CD4-positive, alpha-beta T cell treated with Interleukin-17A for 4 hours (primary cell): ENCODE data around the gene SEMA5B.

Source experiments
- DNase-seq: peaks from one replicate; pipeline ENCODE4 v3.0.0-alpha.2; 2020; ENCODE audit warnings: mixed read lengths

The SEMA5B gene

DNA sequence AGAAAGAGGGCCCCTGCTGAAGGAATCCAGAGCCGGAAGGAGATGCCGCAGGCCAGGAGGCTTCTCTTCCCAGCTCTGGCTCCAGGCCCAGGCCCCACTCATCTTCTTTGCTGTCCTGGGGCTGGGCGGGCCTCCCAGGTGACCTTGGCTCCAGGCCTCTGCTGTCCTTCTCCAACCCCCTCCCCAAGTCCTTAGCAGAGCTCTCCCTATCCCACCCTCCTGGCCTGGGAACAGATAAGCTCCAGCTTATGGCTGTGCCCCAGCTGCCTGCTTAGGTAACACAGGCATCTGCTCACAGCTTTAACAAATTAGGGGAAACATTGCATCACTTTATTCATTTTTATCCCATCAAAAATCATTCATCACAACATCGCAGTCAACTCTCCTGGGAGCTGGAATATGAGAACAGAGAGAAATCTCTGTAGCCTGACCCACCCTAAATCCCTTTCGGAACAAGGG lies 86.9 kb downstream of the SEMA5B start:
- DNase-seq = no peak

DNA sequence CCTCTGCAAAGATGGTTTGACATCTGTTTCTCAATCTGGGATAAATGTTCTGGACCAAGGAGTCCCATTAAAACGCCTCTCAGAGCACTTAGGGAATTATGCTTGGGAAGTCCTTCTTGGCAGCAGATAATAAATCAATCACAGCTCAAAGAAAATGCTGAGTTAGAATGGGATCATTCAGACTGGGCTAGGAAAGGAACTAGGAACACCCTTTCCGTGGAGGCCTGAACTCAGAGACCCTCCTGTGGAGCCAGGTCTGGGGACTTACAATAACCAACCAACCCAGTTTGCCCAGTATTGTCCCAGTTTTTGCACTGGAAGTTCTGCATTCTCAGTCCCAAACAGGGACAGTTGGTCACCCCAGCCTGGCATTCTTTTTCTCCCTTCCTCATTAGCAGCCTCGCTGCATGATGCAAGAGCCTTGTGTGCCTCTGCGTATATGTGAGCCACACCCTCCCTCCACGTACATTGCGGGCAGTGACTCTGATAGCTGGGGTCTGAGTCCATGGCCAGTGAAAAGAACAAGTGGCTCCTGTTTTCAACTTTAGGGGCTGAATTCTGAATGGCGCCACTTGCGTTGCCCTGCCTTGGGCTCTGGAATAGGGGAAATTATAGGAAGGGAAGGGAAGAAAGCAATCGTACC lies 88.7 kb downstream of the SEMA5B start:
- DNase-seq = no peak

DNA sequence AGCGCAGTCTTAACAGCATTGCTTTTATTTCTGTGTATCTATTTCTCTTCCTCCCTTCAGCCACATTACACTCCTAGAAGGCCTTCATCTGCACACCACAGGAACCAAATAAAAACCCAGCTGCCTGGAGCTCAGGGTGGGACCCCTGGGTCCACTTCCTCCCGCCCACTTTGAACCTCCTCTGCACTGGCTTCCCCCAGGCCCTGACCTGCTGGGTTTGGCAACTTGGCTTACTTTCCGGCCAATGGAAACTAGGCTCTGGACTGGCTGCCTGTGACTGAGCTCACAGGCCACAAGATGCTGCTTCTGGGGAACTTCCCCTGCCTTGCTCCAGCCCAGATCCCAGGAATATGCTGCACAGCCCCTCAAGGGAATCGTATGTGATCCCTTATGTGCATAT lies 89.8 kb downstream of the SEMA5B start:
- no peak for DNase-seq

DNA sequence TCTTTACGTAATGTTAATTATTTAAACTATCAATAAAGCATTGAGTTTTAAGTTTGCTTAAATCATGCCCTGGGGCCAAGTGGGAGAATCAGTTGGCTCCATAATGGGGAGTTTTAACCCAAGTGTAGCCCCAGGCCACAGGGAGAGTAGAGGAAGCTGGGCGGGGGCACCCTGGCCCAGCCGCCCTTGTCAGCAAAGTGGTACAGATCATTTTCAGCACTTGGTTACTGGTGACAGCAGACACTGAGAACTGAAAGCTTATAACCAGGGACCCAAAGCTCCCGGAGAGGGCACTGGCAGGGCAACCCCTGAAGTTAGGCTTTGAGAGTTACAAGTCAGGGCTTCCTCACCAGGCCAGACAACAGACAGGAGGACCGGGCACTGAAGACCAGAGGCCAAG lies 90.6 kb downstream of the SEMA5B start:
- no peak for DNase-seq

DNA sequence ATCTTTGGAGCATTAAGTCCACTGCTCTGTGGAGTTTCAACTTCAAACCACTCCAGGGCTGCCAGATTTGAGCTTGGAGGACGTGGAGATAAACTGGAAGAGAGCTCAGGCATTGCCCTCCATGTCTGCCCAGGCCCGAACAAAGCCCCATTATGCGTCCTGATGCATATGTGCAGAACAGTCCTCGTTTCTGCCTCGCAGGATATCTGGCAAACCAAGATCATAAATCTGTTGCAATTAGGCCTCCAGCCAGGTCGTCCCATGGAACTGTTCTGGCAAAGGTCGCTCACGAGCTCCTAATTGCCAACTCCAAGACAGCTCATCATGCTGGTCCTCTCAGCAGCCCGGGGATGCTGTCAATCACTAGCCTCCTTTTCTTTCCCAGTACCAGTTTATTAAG lies 91.2 kb downstream of the SEMA5B start:
- DNase-seq = no peak

DNA sequence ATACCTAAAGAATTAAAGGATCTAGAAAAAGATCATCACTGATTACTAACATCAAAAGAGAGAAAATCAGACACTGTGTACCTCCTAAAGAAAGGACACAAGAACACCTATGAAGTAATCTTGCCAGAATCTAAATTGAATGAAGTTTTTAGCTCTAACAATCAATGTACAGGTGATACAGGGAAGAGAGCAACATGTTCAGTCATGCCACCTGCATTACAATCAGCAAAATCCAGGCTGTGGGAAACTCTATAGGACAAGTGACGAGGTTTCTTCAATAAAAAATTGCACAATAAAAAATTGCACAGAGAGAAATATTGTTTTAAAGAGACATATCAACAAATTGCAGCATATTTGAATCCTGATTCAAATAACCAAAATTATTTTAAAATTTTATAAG lies 93.3 kb downstream of the SEMA5B start:
- DNase-seq = no peak

DNA sequence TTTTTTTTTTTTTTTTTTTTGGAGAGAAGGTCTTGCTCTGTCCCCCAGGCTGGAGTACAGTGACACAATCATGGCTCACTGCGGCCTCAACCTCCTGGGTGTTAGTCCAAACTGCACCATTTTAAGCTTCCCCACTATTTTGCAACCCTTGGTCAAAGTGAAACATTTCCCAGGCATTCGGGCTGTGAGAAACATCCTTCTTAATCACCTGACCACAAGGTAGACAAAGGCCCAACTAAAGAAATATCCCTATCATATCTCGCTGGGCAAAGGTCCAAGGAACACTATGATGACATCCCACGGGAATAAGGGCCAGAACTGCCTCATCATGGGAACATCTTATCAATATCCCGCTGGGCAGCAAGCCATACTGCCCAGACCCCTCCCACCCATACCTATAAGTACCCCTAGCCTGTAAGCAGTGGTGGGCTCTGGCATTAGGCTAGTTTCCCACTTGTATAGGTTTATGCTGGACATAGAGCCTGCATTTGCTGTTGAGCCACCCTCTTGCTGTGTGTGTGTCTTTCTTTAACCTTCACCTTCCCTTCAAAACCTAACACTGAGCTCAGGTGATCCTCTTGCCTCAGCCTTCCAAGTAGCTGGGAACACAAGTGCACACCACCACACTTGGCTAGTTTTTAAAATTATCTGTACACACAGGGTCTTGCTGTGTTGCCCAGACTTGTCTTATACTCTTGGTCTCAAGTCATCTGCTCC lies 95.2 kb downstream of the SEMA5B start:
- no peak for DNase-seq

DNA sequence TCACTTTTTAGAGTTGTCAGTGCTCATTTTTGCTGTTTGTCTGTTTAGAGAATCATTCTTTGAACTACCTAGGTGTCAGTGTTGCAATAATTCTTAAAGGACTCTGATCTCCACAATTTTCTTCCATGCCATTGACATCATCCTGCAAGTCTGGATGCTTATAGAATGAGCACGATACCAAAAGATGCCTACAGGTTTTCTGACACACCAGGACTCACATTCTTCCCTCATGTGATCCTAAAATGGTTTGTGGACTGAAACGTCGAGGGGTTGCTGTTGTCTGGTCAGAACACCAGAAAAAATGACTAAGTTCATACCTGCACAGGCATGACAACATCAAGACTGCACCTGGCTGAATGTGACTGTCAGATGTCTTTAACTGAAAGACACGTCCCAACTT lies 95.9 kb downstream of the SEMA5B start:
- DNase-seq = no peak

DNA sequence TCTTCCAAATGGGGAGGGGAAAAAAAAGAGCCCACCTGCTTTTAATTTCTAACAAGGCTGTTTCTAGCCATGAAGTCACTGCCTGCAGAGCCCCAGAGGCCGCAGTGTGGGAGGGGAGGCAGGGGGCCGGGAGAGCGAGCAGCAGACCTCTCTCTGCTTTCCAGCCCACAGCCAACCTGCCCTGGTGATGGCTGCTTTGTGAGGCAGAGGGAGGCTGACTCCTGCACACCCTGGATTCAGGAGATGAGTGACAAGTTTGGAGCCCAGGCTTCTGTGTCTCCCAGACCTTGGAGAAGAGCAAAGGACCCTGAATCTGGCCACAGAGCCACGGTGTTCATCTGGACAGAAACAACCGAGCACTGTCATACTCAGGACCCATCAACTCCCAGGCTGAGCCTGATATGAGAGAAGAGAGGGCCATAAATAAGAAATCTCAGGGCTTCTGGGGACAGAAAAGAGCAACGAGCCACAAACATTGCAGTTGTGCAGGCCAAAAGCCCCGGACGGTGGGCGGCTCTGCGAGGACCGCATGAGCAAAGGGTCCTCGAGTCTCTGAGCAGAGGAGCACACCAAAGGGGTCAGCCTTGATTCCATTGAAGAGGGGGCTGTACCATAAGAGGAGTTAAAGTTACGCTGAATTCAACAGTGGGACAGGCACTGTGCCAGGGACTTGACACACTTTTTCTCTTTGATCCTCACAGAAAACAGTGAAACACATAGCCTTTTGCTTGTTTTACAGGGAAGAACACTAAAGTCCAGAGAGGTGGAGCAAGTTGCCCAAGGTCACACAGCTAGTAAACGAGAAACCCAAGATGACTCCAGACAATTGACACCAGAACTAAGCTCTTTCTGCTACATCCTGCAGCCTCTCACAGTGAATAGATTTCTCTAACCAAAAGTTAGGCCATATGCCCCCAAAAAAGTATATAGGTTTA lies 97.2 kb downstream of the SEMA5B start:
- DNase-seq = no peak

DNA sequence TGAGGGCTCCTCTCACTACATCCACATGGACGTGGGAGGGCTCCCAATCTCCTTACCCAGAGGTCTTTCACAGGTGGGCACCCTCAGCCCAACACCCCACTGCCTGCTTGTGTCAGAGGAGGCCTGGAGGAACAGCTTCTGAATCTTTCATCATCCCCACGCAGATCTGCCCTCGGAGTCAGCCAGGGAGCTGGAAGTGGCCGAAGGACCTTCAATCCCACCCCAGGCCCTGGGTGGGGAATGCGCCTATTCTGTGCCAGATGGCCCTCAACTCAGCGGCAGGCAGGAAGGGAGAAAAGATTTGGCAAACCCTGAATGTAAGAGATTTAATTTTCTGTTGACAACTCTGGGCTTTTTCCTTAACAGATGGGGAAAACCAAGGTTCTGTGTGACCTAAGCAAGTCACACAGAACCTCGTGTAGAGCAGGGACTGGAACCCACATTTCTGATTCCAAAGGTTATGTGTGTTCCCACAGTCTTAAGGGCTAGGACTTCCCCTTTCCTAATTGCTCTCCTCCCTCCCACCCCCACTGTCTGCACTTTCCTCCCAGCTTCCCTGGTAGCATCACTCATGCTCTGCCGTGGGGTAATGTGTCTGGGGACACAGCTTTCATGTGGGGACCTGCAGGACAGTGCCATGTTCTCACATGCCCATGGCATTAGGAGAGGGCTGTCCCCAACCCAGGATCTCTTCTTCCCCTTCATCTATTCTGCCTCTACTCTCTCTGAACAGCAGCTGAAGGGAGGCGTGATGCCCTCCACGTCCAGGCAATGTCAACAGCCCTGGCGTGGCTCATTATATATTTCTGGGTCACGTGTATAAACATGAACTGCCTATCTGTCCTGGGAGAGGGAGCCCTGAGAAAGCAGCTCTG lies 98.1 kb downstream of the SEMA5B start:
- no peak for DNase-seq

DNA sequence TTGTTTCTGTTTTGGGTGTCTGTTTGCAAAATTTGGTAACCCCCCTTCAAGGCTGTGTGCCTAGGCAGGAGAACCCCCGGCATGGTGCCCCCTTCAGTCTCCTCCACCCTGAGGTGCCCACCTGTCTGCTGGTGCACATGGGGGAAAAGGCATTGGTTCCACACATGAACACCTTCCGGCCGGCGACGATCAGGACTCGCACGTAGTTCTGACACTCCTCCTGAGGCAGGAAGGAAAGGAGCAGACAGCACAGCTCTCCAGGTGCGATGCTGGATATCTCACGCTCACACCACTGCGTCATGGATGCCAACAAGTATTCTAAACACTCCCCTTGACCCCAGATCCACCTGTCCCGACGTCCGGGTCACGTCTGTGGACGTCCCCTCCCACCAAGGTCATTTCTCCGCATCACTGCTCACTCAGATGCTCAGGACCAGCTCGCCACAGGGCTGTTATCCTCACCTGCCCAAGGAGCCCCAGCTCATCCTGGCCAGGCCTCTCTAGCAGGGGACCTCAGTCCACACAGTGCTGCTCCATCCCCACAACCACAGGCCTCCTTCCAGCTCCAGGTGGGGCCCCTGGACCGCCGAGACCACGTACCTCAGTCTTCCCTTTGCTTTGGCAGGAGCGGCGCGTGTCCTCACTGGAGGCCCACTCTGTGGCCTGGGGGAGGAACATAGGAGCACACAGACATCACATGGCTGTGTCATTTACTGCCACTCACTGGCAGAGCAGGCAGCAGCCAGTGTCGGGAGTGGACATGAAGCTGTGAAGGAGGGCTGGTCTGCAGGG lies 99.0 kb downstream of the SEMA5B start:
- no peak for DNase-seq

DNA sequence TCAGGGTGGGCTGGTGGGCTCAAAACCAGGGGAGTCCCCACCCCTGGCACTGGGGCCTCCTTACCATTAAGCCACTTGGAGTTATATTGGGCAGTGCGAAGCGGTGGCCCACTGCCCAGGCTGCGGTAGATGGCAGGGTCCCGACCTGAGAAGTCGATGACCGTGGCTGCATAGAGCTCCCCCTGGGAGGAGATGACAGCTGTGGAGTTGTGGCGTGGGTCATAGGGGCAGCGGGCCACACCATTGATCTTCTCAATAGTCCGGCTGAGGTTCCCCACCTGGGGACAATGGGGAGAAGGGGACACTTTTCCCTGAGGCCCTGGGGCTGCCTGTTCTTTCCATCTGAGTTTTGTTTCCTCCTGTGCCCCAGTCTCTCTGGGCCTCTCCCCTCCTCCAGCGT lies 99.8 kb downstream of the SEMA5B start:
- no peak for DNase-seq

DNA sequence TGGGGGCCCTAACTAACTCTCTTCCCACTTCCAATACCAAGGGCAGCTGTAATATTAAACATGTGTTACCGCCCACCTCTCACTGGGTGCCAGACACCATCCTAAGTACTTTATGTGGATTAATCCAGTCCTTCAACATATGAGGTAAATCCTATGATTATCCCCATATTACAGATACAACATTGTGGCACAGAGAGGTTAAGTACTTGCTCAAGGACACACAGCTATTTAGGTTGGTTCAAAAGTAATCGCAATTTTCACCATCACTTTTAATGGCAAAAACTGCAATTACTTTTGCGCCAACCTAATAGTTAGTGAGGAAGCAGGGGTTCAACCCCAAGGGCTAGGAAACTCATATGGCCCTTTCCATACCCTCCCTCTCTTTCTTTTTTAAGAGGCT lies 100.8 kb downstream of the SEMA5B start:
- DNase-seq = no peak

DNA sequence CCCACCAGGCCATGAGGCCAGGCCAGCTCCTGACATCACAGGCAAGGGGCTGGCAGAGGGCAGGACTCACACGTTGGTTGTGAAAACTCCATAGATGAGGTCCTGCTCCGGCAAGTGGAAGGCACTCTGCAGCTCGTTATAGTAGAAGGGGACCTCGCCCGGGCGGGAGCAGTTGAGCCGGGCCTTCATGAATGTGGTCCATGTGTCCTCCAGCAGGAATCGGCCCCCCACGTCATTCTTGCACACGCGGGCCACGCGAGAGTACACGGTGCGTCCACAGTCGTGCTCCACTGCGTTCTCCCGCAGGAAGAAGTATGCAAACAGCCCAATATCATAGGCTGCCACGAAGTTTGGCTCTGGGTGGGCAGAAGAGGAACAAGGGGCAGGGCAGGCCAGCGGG lies 101.2 kb downstream of the SEMA5B start:
- no peak for DNase-seq

DNA sequence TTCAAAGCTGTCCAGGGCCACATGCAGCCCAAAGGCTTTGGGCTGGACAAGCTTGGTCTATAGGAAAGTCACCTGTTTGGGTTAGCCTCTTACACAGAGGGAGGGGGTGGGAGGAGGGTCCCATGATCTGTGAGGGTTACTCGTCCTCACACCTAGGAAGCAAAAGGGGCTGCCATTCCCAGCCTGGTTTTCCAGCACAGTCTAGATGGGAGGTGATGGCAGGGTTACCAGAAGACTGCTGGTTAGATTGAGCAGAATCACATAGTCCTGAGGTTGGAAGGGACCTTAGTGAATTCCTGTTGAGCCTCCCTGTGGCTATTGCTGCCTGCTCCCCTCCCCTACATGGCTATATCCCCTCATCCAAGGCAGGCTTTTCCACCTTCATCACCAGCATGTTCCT lies 101.8 kb downstream of the SEMA5B start:
- DNase-seq = no peak

DNA sequence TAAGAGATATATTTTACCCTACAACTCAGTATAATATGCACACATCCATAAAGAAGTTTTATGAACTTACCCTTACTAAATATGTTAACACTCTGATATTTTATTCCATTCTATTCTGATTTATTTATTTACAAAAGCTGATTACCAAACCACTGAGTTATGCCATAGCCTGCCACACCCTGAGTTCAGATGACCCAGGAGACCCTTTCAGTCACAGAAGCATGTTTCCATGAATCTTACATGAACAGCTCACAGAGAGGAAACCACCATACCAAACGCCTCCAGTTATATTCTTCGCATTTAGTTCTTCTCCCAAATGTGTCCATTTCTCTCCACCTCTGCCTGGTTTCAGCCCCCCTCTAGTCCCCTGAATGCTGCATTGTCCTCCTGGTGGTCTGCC lies 103.5 kb downstream of the SEMA5B start:
- DNase-seq = no peak

DNA sequence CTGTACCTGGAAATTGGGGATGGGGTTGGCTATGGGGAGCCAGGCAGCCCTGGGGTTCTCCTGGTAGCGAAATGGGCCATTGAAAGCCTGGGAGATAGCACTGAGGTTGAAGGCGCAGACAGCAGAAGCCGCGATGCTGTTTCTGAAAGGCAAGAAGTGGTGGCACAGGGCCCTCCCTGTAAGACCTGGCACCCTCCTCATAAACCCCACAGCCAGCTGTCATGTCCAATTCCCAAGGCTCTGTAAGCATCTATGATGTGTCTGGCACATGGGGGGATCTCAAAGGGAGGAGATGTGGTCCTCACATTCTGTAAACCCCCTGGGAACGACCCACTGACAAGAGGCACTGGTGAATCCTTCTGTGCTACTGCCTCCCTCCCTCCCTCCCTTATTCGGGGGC lies 104.0 kb downstream of the SEMA5B start:
- no peak for DNase-seq

DNA sequence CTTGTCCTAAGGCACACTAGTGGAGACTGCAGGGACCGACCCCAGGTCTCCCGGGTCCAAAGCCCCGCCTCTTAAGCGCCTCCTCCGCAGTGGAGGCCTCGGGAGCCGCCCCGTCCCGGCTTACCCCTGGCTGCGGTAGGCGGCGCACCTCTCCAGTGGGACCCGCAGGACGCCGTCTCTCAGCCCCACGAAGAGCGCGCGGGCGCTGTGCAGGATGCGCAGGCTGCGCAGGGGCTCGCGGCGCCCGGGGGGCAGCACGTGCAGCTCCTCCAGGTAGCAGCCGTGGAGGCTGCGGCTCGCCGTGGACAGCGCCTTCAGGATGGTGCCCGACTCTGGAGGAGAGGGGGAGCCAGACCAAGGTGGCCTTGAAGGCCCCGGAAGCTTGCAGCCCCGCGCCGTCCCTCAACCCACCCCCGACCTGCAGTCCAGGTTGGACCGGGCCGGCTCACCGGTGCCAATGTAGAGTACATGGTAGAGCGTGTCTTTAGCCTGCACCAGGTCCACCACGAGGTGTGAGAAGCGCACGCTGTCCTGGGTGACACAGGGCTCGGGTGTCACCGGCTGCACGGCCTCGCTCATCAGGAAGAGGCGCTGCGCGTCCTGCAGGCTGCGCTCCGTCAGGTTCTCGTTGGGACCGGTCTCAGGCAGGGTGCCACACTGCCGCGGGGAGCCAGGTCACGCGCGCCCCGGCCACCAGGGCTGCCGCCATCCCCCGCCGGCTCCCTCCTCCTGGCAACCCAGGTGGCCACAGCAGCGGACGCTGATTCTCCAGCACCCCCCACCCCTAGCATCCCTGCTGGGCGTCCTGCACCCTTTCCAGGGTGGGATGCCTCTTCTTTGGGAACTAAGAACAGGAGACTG lies 105.5 kb downstream of the SEMA5B start:
- DNase-seq = peak; percentile 23

DNA sequence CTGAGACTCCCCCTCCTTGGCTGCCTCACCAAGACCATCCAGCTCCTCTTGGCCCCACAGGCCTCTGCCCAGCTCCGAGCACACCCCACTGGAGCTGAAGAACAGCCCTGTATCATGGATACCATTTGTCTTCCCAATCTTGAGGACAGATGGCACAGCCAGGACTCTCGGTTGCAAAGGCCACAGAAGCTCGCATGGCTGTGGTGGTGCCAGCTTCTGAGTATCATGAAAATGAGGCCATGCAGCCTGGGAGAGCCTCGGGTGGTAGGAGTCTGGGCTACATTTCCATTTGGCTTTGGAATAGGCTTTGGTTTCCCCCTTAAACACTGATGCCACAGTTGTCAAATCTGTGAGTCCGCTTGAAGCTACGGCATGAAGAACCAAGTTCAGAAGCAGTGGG lies 106.6 kb downstream of the SEMA5B start:
- no peak for DNase-seq

DNA sequence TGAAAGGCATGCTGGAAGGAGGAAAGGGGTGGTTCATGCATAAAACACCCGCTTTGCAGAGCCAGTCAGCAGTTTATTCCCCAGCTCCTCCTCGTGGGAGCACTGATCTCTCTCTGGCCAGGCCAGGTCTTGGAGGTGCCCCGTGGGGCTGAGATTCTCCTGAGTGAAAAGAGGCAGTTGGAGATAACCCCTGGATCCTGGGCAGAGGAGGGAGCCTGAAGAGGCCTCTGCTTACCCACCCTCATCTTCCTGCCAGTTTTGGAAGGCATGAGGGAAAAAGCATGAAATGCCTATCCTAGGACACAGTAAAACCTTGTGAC lies 108.3 kb downstream of the SEMA5B start:
- DNase-seq = no peak
